ENCODE measurements around the gene GRIN2D.

- no peak for TF ChIP-seq EZH2 (IDR thresholded peaks at IDR 0.05)
- TF ChIP-seq POLR2AphosphoS5 (IDR thresholded peaks at IDR 0.05; ENCODE audit: borderline replicate concordance, low read depth, low read length), result no peak
- no peak for TF ChIP-seq FOXP2 (optimal IDR thresholded peaks at IDR 0.05; ENCODE audit: control extremely low read depth, extremely low read length, insufficient read depth)
These were observed 44.7 kb upstream of the GRIN2D start for GRCh38 chr19:48348737-48349136.
